Right atrium auricular region (tissue), 2 donors: Measurements from ENCODE around the gene BMPR1B. TPM values are rescaled to one million over a fixed set of nuclear protein-coding genes. Genes with fewer than 3 reads are reported as not detected.

Experiments
- DNase-seq: peaks from one replicate; pipeline ENCODE4 v3.0.0-alpha.2; 2019; ENCODE audit warnings: low spot score
- H3K27ac ChIP-seq, 2 donors: fragments of 200-600 bp; sonication (generic); 1 replicate in 1 of 2; 2 replicates in 1 of 2; pipeline ENCODE4 v1.5.1; 2016 to 2019
- H3K27me3 ChIP-seq, 2 donors: fragments of 200-600 bp; sonication (generic); one replicate each; pipeline versions ENCODE4 v1.5.1 to v1.6.0; 2017 to 2019
- H3K36me3 ChIP-seq: fragments of 200-600 bp; sonication (generic); one replicate; pipeline ENCODE4 v1.5.1; 2016
- H3K4me1 ChIP-seq, 2 donors: fragments of 200-600 bp; sonication (generic); one replicate each; pipeline versions ENCODE4 v1.5.1 to v1.6.0; 2017 to 2019
- H3K4me3 ChIP-seq, 2 donors: fragments of 200-600 bp; sonication (generic); 1 replicate in 1 of 2; 2 replicates in 1 of 2; pipeline ENCODE4 v1.5.1; 2017 to 2019; ENCODE audit warnings: mild to moderate bottlenecking in 1 of 2, moderate library complexity in 1 of 2
- H3K9me3 ChIP-seq, 2 donors: fragments of 200-600 bp; sonication (generic); one replicate each; pipeline ENCODE4 v1.5.1; 2019
- total RNA-seq, 2 donors: library from RNA; depleted of rRNA; stranded (reverse); fragments of >200 nt; gene quantifications; one replicate each; pipeline ENCODE4 v1.1.0, GENCODE V29; 2016
- TF ChIP-seq, protein P1 (sequence below), 2 donors: fragments of 200-600 bp; sonication (generic); IDR thresholded peaks; one replicate each; pipeline ENCODE4 v1.5.1; 2019; ENCODE audit warnings: antibody characterized with exemption in 2 of 2

Gene BMPR1B
- total RNA-seq, 2 donors from 2014 or later, result 0.82 to 1.4 TPM

DNA sequence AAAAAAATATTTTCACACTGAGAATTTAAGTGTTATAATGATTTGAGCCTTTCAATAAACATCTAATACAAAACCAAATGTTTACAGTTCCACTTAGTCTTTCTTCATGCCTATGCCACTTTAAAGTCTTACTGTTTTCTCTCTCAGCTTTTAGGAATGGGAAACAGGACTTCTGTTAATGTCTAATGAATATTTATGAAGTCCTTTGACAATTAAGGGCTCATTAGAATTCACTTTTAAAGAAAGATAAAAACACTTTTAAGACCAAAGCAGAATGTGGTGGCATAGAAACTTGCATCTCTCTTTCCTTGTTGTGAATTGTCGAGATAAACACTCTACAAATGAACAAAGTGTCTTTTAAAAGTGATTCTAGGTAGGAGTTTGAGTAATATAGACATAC is 315.9 kb downstream of the BMPR1B start:
- no peaks in the 10 kb centered on the region for H3K4me1 ChIP-seq
- no peak overlapping the region for H3K27ac ChIP-seq
- no peaks in the 10 kb centered on the region for H3K27me3 ChIP-seq
- no peaks in the 10 kb centered on the region for H3K9me3 ChIP-seq
- TF ChIP-seq, protein P1, sequence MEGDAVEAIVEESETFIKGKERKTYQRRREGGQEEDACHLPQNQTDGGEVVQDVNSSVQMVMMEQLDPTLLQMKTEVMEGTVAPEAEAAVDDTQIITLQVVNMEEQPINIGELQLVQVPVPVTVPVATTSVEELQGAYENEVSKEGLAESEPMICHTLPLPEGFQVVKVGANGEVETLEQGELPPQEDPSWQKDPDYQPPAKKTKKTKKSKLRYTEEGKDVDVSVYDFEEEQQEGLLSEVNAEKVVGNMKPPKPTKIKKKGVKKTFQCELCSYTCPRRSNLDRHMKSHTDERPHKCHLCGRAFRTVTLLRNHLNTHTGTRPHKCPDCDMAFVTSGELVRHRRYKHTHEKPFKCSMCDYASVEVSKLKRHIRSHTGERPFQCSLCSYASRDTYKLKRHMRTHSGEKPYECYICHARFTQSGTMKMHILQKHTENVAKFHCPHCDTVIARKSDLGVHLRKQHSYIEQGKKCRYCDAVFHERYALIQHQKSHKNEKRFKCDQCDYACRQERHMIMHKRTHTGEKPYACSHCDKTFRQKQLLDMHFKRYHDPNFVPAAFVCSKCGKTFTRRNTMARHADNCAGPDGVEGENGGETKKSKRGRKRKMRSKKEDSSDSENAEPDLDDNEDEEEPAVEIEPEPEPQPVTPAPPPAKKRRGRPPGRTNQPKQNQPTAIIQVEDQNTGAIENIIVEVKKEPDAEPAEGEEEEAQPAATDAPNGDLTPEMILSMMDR (IDR thresholded peaks at IDR 0.05), result no peak
- no peak for DNase-seq
- H3K36me3 ChIP-seq, result no peaks in the 10 kb centered on the region
- no peak overlapping the region for H3K4me3 ChIP-seq

DNA sequence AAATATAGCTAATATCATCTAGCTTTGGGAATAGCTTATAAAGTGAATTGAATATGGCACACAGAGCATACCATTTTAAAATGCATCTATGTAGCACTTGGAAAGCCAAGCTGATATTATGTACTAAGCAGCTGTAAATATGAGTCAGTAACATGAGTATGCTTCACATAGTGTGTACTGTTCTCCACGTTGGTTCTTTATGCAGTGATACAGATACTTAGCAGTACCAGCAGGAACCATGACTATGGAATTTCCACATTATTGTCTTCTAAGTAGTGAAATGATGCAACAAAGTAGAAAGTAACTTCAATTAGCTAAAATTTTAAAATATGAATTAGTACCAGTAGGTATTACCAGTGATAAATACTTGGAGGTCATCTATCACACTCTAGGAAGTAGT is 320.1 kb downstream of the BMPR1B start:
- H3K27ac ChIP-seq, result no peak overlapping the region
- H3K4me3 ChIP-seq, result no peak overlapping the region
- no peaks in the 10 kb centered on the region for H3K9me3 ChIP-seq
- no peaks in the 10 kb centered on the region for H3K4me1 ChIP-seq
- TF ChIP-seq, protein P1 (IDR thresholded peaks at IDR 0.05), result no peak
- no peaks in the 10 kb centered on the region for H3K27me3 ChIP-seq
- H3K36me3 ChIP-seq, result no peaks in the 10 kb centered on the region
- no peak for DNase-seq

DNA sequence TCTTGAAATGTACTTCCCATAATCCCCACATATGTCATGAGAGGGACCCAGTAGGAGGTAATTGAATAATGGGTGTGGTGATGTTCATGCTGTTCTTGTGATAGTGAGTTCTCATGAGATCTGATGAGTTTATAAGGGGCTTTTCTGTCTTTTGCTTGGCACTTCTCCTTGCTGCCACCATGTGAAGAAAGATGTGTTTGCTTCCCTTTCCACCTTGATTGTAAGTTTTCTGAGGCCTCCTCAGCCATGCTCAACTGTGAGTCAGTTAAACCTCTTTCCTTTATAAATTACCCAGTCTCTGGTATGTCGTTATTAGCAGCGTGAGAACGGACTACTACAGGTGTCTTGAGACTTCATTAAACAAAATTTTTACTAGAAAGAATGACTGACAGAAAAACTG is 323.2 kb downstream of the BMPR1B start:
- TF ChIP-seq, protein P1 (IDR thresholded peaks at IDR 0.05), result no peak
- Histone ChIP-seq H3K4me1 (no peaks in the 10 kb centered on the region), H3K9me3 (no peaks in the 10 kb centered on the region), H3K27ac (no peak overlapping the region), H3K27me3 (no peaks in the 10 kb centered on the region), H3K36me3 (no peaks in the 10 kb centered on the region), H3K4me3 (no peak overlapping the region)
- no peak for DNase-seq

DNA sequence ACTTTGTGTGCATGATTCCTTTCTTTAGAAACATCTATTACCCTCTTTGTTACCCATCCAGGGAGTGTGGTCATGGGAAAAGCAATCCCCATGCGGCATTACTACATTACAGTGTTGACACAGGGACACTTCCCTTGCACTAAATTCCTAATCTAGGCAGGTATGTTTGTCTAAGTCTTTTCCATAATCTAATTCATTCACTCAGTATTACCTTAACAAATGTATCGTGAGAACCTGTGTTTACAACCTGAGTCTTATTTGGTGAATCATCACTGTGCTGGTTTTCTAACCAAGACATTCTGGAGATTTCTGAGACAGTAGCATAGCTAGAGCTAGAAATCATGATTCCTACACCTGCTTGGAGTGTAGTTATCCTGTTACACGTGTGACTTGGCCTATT is 326.8 kb downstream of the BMPR1B start:
- no peaks in the 10 kb centered on the region for H3K27me3 ChIP-seq
- no peak for DNase-seq
- no peak overlapping the region for H3K27ac ChIP-seq
- no peaks in the 10 kb centered on the region for H3K36me3 ChIP-seq
- TF ChIP-seq, protein P1 (IDR thresholded peaks at IDR 0.05), result no peak
- H3K4me1 ChIP-seq, result no peaks in the 10 kb centered on the region
- H3K9me3 ChIP-seq, result no peaks in the 10 kb centered on the region
- H3K4me3 ChIP-seq, result no peak overlapping the region

DNA sequence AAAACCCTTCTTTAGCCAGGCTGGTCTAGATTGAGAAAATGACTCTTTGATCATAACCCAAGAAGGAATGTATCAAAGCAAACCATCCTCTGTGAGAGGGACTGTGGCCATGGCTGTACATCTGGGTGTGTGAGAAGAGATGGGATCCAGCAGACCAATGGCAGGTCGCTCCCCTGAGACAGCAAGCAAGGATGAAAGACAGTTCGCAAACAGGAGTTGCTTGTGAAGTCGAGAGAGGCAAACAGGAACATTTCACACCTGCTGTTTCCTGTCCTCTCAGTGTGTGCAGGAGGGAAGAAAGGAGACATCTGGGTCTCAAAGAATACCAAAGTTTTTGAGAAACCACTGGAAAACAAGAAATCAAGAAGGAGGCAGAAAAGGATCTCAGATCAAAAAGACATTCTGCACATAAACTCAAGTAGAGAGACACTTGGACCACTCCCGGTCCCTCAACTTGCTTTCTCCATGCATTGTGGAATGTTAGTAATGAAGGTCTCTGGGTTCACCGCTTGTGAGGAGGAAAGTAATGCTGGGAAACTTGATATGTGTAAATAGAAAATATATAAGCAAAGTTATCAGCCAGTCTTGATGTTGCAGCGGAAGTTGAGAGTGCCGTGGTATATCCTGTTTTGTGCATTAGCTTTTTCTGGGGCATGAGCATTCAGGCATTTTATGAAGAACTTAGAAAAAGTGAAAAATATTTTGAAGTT is 327.5 kb downstream of the BMPR1B start:
- Histone ChIP-seq H3K36me3 (no peaks in the 10 kb centered on the region), H3K27me3 (no peaks in the 10 kb centered on the region), H3K27ac (no peak overlapping the region), H3K9me3 (no peaks in the 10 kb centered on the region), H3K4me1 (no peaks in the 10 kb centered on the region), H3K4me3 (no peak overlapping the region)
- no peak for DNase-seq
- TF ChIP-seq, protein P1 (IDR thresholded peaks at IDR 0.05), result no peak

DNA sequence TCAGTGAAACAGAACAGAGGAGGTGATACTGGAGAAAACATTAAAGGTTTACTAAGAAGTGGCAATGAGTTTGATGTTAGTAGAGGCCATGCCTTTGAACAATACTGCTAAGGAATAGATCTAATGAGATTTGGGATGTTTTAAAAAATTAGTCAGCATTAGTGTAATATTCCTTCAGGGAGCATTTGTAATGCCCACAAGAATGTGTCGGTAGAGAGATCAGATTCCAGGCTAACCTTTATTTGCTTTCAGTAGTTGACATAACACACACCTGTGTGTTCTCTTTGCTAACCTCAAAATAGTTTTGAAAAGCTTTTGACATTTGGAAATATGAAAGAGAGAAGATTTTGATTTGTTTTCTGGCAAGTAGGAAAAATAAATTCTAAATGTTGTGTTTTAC is 328.8 kb downstream of the BMPR1B start:
- TF ChIP-seq, protein P1 (IDR thresholded peaks at IDR 0.05), result no peak
- DNase-seq, result no peak
- H3K4me1 ChIP-seq, result no peaks in the 10 kb centered on the region
- H3K27ac ChIP-seq, result no peak overlapping the region
- H3K27me3 ChIP-seq, result no peaks in the 10 kb centered on the region
- no peak overlapping the region for H3K4me3 ChIP-seq
- H3K9me3 ChIP-seq, result no peaks in the 10 kb centered on the region
- no peaks in the 10 kb centered on the region for H3K36me3 ChIP-seq
